ENCODE measurements around the gene TBC1D9B.

- TF ChIP-seq, protein P1, sequence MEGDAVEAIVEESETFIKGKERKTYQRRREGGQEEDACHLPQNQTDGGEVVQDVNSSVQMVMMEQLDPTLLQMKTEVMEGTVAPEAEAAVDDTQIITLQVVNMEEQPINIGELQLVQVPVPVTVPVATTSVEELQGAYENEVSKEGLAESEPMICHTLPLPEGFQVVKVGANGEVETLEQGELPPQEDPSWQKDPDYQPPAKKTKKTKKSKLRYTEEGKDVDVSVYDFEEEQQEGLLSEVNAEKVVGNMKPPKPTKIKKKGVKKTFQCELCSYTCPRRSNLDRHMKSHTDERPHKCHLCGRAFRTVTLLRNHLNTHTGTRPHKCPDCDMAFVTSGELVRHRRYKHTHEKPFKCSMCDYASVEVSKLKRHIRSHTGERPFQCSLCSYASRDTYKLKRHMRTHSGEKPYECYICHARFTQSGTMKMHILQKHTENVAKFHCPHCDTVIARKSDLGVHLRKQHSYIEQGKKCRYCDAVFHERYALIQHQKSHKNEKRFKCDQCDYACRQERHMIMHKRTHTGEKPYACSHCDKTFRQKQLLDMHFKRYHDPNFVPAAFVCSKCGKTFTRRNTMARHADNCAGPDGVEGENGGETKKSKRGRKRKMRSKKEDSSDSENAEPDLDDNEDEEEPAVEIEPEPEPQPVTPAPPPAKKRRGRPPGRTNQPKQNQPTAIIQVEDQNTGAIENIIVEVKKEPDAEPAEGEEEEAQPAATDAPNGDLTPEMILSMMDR (conservative IDR thresholded peaks at IDR 0.05; ENCODE audit: low read depth, low read length): no peak
- no peak for TF ChIP-seq EZH2 (IDR thresholded peaks at IDR 0.05; ENCODE audit: low read length, unreplicated experiment)
Measured at GRCh38 chr5:179870952-179871351, 36.7 kb downstream of the TBC1D9B start.
